PFSK-1 (cell line): ENCODE measurements around the gene ZNF768.

Experiments
- FOXP2 ChIP-seq: optimal IDR thresholded peaks from 2 replicates; pipeline ENCODE3; 2011; ENCODE audit warnings: borderline replicate concordance, control low read depth, inconsistent platforms; ENCODE audit not compliant: insufficient read depth; ENCODE audit errors: extremely low read length, extremely low read depth
- POLR2AphosphoS5 ChIP-seq: IDR thresholded peaks from 2 replicates; pipeline ENCODE4 v1.6.1; 2012; ENCODE audit warnings: low read depth, mild to moderate bottlenecking, control low read depth, low read length, moderate library complexity
- REST ChIP-seq, 2 experiments: IDR thresholded peaks; 2 replicates each; pipeline versions ENCODE4 v1.6.1 to v1.8.0; 2011 to 2012; ENCODE audit warnings: low read depth in 2 of 2, low read length in 2 of 2, control low read depth in 1 of 2, inconsistent platforms in 1 of 2, mild to moderate bottlenecking in 1 of 2, moderate library complexity in 1 of 2; ENCODE audit not compliant: insufficient read depth in 1 of 2
- SIN3A ChIP-seq: IDR thresholded peaks from 2 replicates; pipeline ENCODE4 v1.6.1; 2012; ENCODE audit warnings: mild to moderate bottlenecking, low read length, moderate library complexity, borderline replicate concordance; ENCODE audit not compliant: insufficient read depth
- TAF1 ChIP-seq: IDR thresholded peaks from 2 replicates; pipeline ENCODE4 v1.6.1; 2012; ENCODE audit warnings: low read length, control low read depth, borderline replicate concordance; ENCODE audit not compliant: insufficient read depth

- no peak for TF ChIP-seq REST (IDR thresholded peaks at IDR 0.05; ENCODE audit: insufficient read depth in 1 of 2, low read depth in 2 of 2, low read length in 2 of 2)
- TF ChIP-seq POLR2AphosphoS5: no peak
- TF ChIP-seq SIN3A: no peak
- no peak for TF ChIP-seq TAF1
- TF ChIP-seq FOXP2: no peak
These were observed 43.6 kb upstream of the ZNF768 start for GRCh38 chr16:30569746-30570635.
